Left hindlimb (tissue), 1 donor: Measurements from ENCODE around the gene RGS7.
"Not testable (repeated sequence)": the region's sequence is repeated elsewhere in the genome, so short reads cannot be mapped to it uniquely, and the experiment has no call there.

Experiments
- DNase-seq: peaks from one replicate; pipeline ENCODE4 v3.0.0-alpha.2; 2018

Gene RGS7

DNA sequence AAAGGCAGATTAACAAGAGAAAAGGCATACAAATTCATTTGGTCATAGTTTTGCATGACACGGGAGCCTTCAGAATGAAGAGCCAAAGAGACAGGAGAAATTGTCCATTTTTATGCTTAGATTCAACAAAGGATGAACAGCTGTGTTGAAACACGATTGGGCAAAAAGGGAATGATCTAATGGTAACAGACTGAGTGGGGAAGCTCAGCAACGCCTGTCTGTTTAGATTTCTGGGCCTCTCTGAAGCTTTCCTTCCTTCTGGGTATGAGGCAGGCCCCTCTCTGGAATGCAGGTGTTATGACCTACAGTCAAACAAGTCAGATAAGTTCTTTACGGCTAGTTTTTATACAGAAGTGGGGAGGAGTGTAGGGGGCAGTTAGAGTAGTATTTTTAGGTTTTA lies 154.6 kb downstream of the RGS7 start:
- DNase-seq, result no peak

DNA sequence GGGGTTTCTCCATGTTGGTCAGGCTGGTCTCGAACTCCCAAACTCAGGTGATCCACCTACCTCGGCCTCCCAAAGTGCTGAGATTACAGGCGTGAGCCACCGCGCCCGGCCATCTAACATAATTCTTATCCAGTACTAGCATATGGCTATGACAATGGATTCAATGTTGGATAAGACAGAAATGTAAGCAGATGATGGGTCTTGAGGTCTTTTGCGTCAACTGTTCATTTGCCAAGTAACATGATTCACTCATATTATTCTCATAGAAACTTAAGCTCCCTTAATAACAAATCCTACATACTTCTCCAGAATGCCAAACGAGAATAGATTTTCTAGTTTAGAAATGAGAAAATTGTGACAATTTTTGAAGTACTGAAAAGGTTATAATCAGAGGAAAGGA lies 170.3 kb downstream of the RGS7 start:
- no peak for DNase-seq

DNA sequence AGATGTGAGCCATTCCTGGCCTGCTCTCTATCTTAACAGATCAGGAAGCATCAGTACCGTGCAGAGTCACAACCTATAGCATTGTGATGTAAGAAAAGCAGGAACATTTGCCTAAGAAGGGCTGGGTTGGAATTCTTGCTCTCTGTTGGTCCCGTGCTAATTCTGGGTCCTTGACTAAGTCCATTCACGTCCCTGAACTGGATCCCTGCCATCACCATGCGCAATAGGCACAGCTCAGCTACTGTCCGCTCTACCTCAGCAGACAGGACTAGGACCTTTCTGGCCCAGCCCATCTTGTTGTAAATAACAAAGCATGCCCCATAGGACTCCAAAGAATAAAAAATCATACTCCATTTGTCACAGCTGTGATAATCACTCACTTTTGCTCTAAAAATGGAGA lies 175.0 kb downstream of the RGS7 start:
- DNase-seq, result no peak

DNA sequence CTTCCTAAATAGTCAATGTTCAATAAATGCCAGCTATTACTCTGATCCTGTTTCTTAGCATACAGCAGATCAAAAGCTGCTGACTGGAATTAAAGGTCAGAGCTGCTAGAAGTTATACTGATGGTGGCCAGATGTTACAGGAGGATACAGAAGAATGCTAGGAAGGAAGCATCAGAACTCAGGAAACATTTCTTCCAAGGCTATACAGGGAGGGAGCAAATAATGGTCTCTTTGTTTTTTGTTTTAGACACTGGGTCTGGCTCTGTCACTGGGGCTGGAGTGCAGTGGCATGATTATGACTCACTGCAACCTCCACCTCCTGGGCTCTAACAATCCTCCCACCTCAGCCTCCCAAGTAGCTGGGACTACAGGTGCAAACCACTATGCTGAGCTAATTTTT lies 175.5 kb downstream of the RGS7 start:
- DNase-seq, result no peak

DNA sequence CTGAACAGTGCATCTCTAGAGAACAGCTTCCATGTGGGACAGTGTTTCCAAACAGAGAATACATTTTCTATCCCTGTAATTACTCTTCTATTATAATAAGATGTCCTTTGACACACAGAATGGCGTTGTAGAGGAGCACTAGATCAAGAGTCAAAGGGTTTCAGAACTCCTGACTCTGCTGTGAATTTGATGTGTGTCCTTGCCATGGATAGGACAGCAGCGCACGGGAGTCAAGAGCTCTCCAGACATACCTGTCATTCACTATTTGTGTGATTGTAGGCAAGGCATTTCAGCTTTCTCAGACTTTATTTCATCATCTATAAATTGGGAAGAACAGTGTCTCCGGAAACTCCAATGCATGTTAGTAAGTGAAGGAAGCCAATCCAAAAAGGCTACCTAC lies 176.4 kb downstream of the RGS7 start:
- DNase-seq, result no peak

DNA sequence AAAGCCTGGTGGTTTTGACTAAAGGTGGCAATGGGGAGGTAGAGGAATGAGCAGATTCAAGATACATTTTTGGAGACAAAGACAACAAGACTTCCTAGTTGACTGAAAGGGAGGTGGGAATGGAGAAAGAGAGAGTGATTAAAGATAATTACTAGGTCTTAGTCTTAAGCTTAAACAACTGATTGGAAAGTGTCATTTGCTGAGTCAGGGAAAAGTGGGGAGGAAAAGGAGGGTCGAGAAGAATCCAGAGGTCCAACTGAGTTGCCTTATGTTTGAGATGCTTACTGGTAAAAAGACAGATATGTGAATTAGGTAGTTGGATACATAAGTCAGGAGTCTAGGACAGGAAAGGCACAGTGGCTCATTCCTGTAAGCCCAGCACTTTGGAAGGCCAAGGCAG lies 179.3 kb downstream of the RGS7 start:
- no peak for DNase-seq

DNA sequence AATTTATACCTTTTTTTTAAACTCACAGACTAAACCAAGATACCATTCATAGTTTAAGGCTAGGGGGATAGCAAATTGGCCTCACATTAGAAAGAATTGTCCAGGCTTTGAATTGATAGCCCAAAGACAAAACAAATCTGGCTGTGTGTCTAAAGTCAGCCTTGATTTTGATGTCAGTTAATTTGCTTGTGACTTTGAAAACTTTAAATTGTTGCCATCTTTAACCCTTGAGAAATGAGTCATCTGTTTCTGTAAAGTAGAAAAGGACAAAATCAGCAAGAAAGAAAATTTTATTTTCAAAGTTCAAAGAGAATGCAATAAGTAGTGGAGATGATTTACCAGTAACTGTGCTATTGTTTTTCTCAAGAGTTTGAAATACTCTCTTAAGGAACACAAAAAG lies 184.5 kb downstream of the RGS7 start:
- no peak for DNase-seq

DNA sequence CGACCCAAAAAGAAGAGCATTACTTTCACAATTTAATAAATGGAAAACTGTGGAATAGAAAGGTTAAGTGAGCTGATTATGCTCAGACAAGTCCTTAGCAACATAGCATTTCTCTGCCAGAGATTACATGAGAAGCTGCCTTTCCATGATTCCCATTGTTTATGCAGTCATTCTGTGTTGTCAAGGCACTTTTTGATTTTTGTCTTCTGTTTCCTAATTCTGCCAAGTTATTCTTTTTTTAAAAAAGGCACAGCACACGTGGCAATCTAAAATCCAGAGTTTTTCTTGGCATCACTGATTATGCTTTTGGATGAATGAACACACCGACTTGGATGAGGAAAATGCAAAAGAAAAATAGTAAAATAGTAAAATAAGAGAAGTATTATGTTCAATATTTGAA lies 185.0 kb downstream of the RGS7 start:
- DNase-seq, result no peak

DNA sequence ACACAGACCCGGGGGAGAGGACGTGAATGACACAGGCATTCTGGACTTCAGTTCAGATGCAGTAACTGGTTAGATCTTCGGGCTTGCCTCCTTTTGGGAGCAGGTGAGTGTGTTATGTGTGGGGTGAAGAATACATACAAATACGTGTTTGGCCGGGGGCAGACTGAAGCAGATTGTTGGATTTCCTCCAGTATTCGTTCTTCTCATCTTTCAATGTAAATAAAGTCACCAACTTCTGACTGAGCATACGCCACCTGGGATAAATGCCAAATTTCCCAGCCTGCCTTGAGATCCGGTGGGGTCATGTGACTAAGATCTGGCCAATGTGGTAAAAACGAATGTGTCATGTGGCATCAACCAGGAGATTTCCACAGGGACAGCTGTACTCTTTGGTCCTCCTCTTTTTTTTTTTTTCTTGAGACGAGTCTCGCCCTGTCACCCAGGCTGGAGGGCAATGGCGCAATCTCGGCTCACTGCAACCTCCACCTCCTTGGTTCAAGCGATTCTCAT lies 189.8 kb downstream of the RGS7 start:
- DNase-seq, result no peak

DNA sequence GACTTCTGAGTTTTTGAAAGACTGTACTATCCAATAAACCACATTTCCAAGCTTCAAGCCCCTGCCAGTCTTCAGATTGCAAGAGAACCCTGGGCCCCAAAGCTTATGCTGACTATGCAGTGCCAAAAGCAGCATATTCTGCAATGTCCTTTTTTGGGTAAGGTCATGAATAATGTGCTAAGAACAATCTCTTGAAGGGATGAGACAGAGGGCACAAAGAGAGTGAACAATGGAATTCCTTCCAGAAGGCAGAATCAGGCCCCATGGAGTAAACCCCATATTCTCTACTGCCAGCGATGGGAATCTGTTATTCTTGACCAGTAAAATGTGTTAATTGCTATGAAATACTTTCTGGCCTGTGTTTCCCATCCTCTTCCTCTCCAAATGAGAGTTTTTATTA lies 190.4 kb downstream of the RGS7 start:
- DNase-seq, result no peak

DNA sequence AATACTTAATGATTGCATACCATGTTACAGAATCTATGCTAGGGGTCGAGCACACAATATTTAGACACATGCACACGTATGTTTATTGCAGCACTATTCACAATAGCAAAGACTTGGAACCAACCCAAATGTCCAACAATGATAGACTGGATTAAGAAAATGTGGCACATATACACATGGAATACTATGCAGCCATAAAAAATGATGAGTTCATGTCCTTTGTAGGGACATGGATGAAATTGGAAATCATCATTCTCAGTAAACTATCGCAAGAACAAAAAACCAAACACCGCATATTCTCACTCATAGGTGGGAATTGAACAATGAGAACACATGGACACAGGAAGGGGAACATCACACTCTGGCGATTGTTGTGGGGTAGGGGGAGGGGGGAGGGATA lies 191.7 kb downstream of the RGS7 start:
- DNase-seq, result not testable (repeated sequence)

DNA sequence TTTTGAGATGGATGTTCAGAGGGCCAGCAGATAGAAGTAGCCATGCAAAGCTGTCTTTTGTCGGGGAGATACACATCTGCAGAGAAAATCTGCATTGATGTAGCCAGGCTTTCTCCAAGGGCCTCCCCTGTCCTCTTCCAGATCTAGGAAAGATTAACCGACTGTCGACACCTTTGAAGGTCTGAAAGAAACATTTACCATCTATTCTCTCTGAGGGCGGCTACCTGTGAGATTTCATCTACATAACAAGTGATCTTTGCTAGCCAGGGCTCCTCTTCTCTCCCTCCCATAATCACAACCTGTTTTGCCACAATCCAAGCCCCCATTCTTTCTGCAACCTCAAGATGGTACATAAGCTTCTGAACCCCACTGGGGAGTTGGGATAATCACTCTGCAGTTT lies 193.6 kb downstream of the RGS7 start:
- no peak for DNase-seq

DNA sequence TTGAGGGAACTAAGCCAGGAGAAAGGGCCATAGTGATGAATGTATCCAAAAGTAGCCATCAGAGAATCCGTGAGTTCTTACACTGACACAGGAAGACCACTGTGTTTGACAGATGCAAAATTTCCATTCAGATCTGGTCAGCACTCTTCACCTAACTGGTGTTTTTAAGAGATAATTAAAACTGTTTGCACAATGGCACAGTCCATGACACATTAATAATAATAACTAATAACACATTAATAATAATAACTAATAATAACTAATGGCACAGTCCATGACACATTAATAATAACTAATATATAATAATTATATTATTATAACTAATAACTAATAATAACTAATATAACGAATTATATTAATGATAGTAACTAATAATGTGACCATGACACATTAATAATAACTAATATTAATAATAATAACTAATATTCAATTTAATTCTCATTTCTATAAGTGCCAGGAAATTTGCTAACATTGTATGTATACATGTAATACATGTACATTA lies 195.8 kb downstream of the RGS7 start:
- no peak for DNase-seq

DNA sequence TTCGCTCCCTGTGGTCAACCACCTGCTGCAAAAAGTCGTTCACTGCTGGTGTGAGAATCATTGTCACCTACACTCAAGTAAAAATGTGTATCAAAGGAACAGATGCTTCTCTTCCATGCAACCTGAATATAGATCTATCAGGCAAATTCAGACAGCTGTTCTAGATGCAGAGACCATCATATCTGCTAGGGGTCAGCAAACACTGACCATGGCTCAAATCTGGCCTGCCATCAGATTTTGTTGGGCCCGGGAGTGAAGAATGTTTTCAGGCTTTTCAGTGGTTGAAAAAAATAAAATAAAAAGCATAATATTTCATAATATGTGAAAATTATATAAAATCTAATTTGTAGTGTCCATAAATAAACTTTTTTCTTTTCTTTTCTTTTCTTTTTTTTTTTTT lies 199.6 kb downstream of the RGS7 start:
- no peak for DNase-seq

DNA sequence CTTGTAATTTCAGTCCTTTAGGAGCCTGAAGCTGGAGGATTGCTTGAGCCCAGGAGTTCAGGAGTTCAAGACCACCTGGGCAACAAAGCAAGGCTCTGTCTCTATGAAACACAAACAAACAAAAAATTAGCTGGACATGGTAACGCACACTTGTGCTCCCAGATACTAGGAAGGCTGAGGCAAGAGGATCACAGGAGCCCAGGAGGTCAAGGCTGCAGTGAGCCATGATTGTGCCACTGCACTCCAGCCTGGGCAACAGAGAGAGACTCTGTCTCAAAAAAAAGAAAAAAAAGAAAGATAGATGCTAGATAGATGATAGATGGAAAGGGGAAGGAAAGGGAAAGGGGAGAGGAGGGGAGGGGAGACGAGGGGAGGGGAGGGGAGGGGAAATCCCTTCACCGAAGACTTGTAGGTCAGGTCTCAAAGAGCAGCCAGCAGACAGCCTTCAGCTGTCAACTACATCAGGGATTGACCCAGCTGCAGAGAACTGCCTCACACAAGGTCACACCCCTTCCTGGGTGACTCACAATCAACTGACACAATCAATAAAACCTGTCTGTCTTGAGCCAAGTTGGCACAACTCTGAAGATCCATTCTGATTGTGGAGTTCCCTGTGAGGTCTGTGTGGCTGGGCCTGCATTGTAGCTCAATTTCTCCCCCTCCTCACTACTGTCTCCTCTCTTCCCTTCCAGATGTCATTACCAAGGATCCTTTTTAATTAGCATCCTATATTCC lies 200.6 kb downstream of the RGS7 start:
- DNase-seq, result no peak

DNA sequence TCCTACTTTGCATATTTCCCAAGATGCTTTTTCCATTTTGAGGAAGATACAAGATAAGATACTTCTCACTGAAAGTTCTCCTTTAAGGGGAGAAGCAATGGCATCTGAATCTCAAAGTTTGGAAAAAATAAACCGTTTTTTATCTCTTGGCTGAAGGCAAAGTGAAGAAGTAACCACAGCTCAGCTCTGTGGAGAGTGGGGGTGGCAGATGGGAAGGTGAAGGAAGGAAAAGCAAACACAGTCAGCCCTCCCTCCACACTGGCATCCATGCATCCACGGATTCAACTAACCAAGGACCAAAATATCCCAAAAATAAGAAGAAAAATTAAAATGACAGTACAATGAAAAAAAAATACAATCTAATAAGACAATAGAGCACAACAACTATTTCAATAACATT lies 211.1 kb downstream of the RGS7 start:
- DNase-seq, result no peak

DNA sequence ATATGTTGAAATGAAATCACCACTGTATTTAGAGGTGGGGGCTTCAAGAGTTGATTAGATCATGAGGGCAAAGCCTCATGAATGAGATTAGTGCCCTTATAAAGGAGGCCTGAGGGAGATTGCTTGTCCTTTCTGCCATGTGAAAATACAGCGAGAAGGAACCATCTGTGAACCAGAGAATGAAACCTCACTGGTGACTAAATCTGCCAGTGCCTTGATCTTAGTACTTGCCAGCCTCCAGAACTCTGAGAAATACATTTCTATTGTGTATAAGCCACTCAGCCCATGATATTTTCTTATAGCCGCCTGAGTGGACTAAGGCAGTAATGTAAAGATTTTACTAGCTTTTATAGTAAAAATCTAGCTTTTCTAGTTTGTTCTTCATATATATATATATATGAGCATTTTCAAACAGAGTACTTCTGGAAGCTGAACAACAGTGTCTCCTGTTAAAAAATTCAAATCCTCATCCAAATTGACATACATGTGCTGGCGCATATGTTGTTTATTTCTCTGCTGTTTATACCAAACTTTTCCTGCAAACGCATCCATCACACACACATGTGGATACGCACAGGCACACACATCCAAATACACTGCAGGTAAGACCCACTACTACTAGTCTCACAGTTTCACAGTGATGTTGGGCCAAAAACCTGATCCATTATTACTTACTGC lies 213.1 kb downstream of the RGS7 start:
- DNase-seq, result no peak

DNA sequence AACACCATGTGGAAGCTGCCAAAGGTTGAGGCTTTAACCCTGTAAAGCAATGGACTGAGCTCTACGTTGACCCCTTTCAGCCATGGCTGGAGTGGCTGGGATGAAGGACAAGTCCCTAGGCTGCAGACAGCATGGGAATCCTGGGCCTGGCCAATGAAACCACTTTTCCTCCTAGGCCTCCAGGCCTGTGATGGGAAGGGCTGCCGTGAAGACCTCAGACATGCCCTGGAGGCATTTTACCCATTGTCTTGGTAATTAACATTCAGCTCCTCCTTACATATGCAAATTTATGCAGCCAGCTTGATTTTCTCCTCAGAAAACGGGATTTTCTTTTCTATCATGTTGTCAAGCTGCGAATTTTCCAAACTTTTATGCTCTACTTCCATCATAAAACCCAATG lies 214.5 kb downstream of the RGS7 start:
- no peak for DNase-seq

DNA sequence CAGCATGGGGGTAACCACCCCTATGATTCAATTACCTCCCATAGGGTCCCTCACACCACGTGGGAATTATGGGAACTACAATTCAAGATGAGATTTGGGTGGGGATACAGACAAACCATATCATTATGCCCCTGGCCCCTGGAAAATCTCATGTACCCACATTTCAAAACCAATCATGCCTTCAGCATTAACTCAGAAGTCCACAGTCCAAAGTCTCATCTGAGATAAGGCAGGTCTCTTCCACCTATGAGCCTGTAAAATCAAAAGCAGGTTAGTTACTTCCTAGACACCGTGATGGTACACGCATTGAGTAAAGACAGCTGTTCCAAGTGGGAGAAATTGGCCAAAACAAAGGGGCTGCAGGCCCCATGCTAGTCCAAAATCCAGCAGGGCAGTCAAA lies 215.4 kb downstream of the RGS7 start:
- DNase-seq, result not testable (repeated sequence)

DNA sequence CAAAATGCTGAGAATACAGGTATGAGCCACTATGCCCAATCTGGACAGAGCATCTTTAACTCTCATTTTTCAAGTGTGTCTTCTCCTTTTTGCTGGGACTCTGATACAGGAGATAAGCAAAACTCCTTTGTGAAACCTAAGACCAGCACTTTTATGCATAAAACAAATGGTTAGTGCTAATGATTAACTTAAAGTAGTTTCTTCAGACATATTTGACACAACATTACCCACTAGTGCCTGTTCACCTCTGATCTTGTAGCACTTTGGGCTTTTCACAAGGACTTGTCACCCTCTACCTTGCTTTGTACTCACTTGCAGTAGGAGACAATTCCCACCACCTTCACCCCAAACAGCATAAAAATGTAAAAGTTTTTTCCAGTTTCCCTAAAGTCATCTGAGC lies 216.3 kb downstream of the RGS7 start:
- no peak for DNase-seq

DNA sequence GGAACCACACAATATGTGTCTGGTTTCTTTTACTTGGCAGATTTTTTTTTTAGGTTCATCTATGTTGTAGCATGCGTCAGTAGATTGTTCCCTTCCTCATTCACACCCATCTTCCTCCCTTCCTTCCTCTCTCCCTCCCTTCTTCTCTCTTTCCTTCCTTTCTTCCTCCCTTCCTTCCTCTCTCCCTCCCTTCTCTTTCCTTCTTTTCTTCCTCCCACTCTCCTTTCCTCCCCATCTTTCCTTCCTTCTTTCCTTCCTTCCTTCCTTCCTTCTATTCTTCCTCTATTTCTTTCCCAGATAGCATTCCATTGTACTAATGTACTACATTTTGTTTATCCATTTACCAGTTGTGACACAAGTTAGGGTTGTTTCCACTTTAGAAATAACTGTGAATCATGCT lies 218.0 kb downstream of the RGS7 start:
- DNase-seq, result no peak

DNA sequence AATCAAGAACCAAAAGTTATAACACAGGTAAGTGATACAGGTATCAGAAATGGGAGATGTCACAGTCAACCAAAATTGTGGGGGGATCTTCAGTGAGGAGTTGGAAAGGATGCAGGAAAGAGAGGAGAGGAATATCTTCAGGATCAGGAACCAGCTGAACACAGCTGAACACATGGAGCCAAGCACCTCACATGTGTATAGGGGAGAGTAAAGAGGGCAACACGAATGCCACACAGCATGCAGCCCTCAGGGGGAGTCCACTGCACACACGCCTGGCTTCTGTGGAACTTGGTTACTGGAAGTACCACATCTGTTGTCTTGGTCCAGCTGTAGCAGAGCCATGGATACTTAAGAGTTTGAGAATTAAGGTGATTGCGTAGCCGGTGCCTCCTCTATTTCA lies 218.8 kb downstream of the RGS7 start:
- no peak for DNase-seq

DNA sequence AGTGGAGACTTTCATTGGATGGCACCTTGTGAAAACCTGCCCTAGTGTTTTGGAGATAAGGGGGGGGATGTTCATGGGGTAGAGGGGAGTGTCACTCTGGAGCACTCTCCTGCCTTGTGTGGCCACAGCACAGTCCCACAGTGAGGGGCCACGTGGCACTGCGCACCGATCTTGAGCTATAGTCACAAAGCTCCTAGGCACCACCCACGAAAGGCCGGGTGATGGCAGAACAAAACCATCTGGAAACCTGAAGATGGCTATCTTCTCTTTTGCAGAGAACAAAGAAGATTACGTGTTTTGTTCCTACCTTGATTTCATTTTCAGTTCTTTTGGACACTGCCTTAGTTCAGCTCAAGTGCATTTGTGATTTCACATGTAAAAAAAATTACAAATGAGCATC lies 220.6 kb downstream of the RGS7 start:
- DNase-seq, result no peak

DNA sequence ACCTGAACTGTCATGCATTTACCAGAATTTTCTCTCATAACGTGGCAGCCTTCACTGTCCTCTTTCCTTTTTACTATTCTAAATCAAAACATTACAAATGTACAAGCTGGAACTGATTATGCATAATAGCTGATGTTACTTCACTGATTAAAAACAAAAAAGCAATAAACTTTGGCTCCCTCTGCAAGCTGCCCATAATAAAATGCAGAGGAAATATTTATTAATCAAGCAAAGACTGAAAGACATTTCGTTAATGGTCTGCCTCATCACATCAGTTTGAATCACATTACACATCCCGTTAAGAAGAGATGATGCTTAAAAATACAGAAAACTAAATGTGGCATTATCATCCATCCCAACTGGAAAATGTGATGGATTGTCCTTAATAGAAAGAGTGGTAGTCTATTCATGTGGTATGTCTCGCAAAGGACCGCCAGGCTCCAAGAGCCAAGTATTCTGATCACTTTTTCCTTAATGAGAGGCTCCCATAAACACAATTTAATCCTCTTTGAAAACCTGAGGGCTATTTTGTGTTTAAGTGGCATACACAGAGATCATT lies 225.3 kb downstream of the RGS7 start:
- no peak for DNase-seq
